HG02852 (cell line): ENCODE measurements around the gene UBALD2.

Experiments
- ATAC-seq: cut with Tn5 transposase; IDR thresholded peaks from one replicate; pipeline ENCODE4 v1.9.1; 2021; ENCODE audit warnings: mild to moderate bottlenecking, moderate library complexity; ENCODE audit not compliant: unreplicated experiment

Gene UBALD2

GRCh38 chr17:76309461-76309860 is 44.3 kb downstream of the UBALD2 start:
- ATAC-seq: no peak

- ATAC-seq: no peak
Observed at GRCh38 chr17:76312735-76313134, 47.6 kb downstream of the UBALD2 start.

DNA sequence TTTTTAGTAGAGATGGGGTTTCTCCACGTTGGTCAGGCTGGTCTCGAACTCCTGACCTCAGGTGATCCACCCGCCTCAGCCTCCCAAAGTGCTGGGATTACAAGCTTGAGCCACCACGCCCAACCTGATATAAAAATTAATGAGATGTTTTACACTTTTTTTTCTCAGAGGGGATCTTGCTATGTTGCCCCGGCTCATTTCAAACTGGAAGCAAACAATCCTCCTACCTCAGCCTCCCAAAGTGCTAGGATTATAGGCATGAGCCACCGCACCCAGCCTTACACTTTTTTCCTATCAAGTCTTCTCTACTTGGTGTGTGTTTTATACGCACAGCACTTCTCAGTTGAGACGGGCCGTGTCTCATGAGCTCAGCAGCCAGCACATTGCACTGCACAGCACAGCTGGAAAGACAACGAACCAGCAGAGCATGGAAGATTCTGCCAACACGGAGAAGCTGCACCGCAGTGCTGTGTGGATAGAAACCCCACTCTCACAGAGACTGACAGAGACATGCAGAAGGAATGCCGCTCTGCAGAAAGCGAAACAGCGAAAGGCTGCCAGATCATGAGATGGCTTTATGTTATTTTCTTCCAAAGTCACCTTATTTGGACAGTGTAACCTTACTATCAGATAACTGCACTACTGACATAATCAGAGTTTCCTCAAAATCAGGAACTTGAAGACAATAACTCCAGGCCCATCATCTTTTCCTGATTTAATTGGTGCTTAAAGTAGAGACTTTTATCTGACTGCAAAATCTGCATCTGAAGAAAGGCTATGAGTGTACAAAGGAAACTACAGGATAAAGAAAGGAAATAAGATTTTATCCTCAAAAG is 49.5 kb downstream of the UBALD2 start:
- no peak for ATAC-seq

DNA sequence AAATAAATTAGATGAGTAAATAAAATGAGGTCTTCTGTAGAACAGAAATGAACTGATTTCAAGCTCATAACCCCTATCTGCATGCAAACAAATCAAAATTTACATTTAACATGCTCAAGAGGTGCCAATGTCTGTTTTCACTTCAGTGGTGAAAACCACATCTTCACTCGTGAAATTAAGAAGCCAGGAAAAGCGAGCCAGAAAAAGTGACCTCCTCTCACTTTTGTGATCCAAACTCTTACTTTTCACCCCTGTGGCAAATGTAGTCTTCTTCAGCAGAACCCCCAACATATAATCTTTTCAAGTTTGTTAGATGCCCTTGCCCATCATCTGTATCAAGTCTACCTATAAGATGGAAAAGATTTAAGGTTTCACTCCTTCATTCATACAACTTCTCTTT is 52.4 kb downstream of the UBALD2 start:
- ATAC-seq: no peak

- ATAC-seq: no peak
Observed at GRCh38 chr17:76318586-76318985, 53.4 kb downstream of the UBALD2 start.
